Thyroid gland (tissue), 4 donors: ENCODE data around the gene CORO1C. TPM values are rescaled to one million over a fixed set of nuclear protein-coding genes. Genes with fewer than 3 reads are reported as not detected.

Experiments
- DNase-seq, 2 donors: peaks; one replicate each; pipeline ENCODE4 v3.0.0-alpha.2; 2019
- H3K27ac ChIP-seq, 3 donors: fragments of 200-600 bp; sonication (generic); 1 replicate in 2 of 3; 2 replicates in 1 of 3; pipeline ENCODE4 v1.5.1; 2016 to 2019; ENCODE audit warnings: mild to moderate bottlenecking in 1 of 3, moderate library complexity in 1 of 3
- H3K27me3 ChIP-seq: fragments of 200-600 bp; sonication (generic); one replicate; pipeline ENCODE4 v1.5.1; 2019
- H3K36me3 ChIP-seq, 2 donors: fragments of 200-600 bp; sonication (generic); one replicate each; pipeline ENCODE4 v1.5.1; 2016 to 2019
- H3K4me1 ChIP-seq, 2 donors: fragments of 200-600 bp; sonication (generic); one replicate each; pipeline ENCODE4 v1.5.1; 2017 to 2019
- H3K4me3 ChIP-seq, 3 donors: fragments of 200-600 bp; sonication (generic); replicated peaks in 1 of 3; 1 replicate in 2 of 3; 2 replicates in 1 of 3; pipeline ENCODE4 v1.5.1; 2016; ENCODE audit warnings: mild to moderate bottlenecking in 1 of 3
- H3K9me3 ChIP-seq: fragments of 200-600 bp; sonication (generic); one replicate; pipeline ENCODE4 v1.5.1; 2017
- CTCF ChIP-seq, 6 experiments: fragments of 200-600 bp in 3 of 6; fragments of 450-650 bp in 3 of 6; sonication (generic) in 3 of 6; IDR thresholded peaks; one replicate each; pipeline ENCODE4 v1.5.1; 2016 to 2019; ENCODE audit warnings: antibody characterized with exemption in 6 of 6, mild to moderate bottlenecking in 2 of 6, inconsistent platforms in 1 of 6, moderate library complexity in 1 of 6
- POLR2A ChIP-seq, 2 donors: fragments of 450-650 bp; IDR thresholded peaks; one replicate each; pipeline ENCODE4 v1.6.1; 2017; ENCODE audit warnings: antibody characterized with exemption in 2 of 2, mild to moderate bottlenecking in 2 of 2, moderate library complexity in 1 of 2
- WGBS, 2 donors: methylation state at CpG; one replicate each; pipeline ENCODE4 v1.1.5; 2017; 5-methylcytosine and 5-hydroxymethylcytosine counted together
- intact Hi-C: fragments of 100-400 bp; cut with DNase I; formaldehyde crosslinking; loops from one replicate; pipeline ENCODE4 v1.15.1; 2023
- total RNA-seq, 4 donors: library from RNA; depleted of rRNA; stranded (reverse); fragments of >200 nt; gene quantifications; one replicate each; pipeline ENCODE4 v1.2.3, GENCODE V29; 2016

Gene CORO1C
- total RNA-seq, 4 donors from 2014 or later, result 22.0 to 63.6 (median 30.1) TPM

- DNase-seq, result peak in 1 of 2 donors; percentile 7
- TF ChIP-seq POLR2A (IDR thresholded peaks at IDR 0.05) (no peak), CTCF (IDR thresholded peaks at IDR 0.05) (no peak)
- H3K9me3 ChIP-seq, result no peaks in the 10 kb centered on the region
- H3K27me3 ChIP-seq, result no peaks in the 10 kb centered on the region
- H3K4me1 ChIP-seq, result no peaks in the 10 kb centered on the region
- no peak overlapping the region for H3K27ac ChIP-seq
- H3K4me3 ChIP-seq, result no peak overlapping the region
- intact Hi-C loops, result no loop called here
- H3K36me3 ChIP-seq, result no peaks in the 10 kb centered on the region
- WGBS, 2 donors, result 66 to 74% methylated on average over 11 to 19 of the region's 21 CpGs
These were observed 121.6 kb downstream of the CORO1C start for GRCh38 chr12:108609537-108610335.

- Histone ChIP-seq H3K4me3 (no peak overlapping the region), H3K9me3 (no peaks in the 10 kb centered on the region), H3K27ac (no peak overlapping the region), H3K27me3 (no peaks in the 10 kb centered on the region), H3K36me3 (no peaks in the 10 kb centered on the region), H3K4me1 (no peaks in the 10 kb centered on the region)
- DNase-seq, result no peak
- intact Hi-C loops, result no loop called here
- WGBS, 2 donors, result 78 to 92% methylated on average over 5 of the region's 5 CpGs
- TF ChIP-seq CTCF (IDR thresholded peaks at IDR 0.05) (no peak), POLR2A (IDR thresholded peaks at IDR 0.05) (no peak)
These were observed 122.7 kb downstream of the CORO1C start for GRCh38 chr12:108608616-108609015.

- Histone ChIP-seq H3K27me3 (no peaks in the 10 kb centered on the region), H3K27ac (no peak overlapping the region), H3K4me1 (no peaks in the 10 kb centered on the region), H3K36me3 (no peaks in the 10 kb centered on the region), H3K9me3 (no peaks in the 10 kb centered on the region), H3K4me3 (no peak overlapping the region)
- intact Hi-C loops, result no loop called here
- 84 to 87% methylated on average over 10 of the region's 10 CpGs for WGBS, 2 donors
- DNase-seq, result no peak
- TF ChIP-seq CTCF (IDR thresholded peaks at IDR 0.05), result no peak
- no peak for TF ChIP-seq POLR2A (IDR thresholded peaks at IDR 0.05)
These were observed 123.2 kb downstream of the CORO1C start for GRCh38 chr12:108607981-108608600.

- DNase-seq, result no peak
- Histone ChIP-seq H3K36me3 (no peaks in the 10 kb centered on the region), H3K9me3 (no peaks in the 10 kb centered on the region), H3K27ac (no peak overlapping the region), H3K27me3 (no peaks in the 10 kb centered on the region), H3K4me3 (no peak overlapping the region), H3K4me1 (no peaks in the 10 kb centered on the region)
- intact Hi-C loops, result no loop called here
- 87 to 88% methylated on average over 9 of the region's 9 CpGs for WGBS, 2 donors
- TF ChIP-seq CTCF (IDR thresholded peaks at IDR 0.05), result no peak
- no peak for TF ChIP-seq POLR2A (IDR thresholded peaks at IDR 0.05)
These were observed 124.8 kb downstream of the CORO1C start for GRCh38 chr12:108606492-108606891.
